ENCODE data around the gene PFKP.

The PFKP gene

DNA sequence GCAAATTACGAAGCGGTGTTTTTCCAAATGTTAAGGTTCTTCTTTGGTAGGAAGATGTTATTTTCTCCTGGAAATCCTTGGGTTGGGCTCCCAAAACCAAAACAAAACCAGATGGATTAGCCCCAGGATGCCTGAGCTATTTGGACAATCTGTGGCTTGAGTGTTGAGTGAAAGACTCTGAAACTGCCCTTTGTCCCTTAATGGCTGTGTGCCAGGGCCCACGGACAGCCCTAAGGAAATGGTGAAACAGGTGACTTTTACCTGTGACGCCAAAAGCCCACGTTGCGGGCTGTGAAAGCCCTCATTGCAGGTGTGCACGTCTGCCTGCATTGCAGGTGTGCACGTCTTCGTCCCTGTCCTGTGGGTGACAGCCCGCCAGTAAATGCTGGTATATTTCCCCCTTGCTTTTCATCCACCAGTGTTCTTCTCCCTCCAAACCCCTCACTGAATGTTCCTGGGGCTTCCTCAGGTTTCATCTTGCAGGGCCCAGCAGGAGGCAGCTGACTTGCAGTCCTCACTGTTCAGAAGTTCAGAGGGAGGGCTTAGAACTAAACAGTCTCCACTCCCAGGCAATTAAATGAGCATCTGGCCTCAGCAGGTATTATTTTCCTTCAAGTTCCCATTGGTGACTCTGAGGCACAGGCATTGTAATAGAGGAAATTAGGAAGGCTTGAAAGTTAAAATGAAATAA lies 10.7 kb downstream of the PFKP start:
- POLR2A ChIA-PET = no interaction called here
- no peaks in the 10 kb centered on the region for H3K9me3 ChIP-seq (ENCODE audit: control insufficient read depth, insufficient read depth, low read depth, low read length)
- H3K4me3 ChIP-seq (ENCODE audit: low read depth, low read length) = no peak overlapping the region
- H3K27ac ChIP-seq (ENCODE audit: extremely low read depth, low read depth, low read length) = no peak overlapping the region
- peaks cover 10 to 18% of the 10 kb centered on the region in 2 experiments for H3K36me3 ChIP-seq (ENCODE audit: control insufficient read depth in 2 of 2, insufficient read depth in 1 of 2, low read length in 2 of 2)
- CTCF ChIA-PET = interaction anchor here (1.7 kb wide), 1 partner anchor 35 kb away, joined by 6 read pairs; no protein-coding TSS in a partner anchor
- H3K4me1 ChIP-seq (ENCODE audit: control insufficient read depth, insufficient read depth, low read length) = peaks cover 10% of the 10 kb centered on the region
- TF ChIP-seq TRIM28 (IDR thresholded peaks at IDR 0.05; ENCODE audit: borderline replicate concordance, low read length) = peak; percentile 87; the same call in 1 of the 2 replicates
- 0 out of 2 replicates have a peak, but pooled peaks have one; percentile 44 for TF ChIP-seq SCRT1 (tag by site-specific recombination; IDR thresholded peaks at IDR 0.05; ENCODE audit: borderline replicate concordance)
- TF ChIP-seq ZBTB1 (tag by site-specific recombination; IDR thresholded peaks at IDR 0.05) = no peak
- TF ChIP-seq ZNF121 (tag by site-specific recombination; IDR thresholded peaks at IDR 0.05) = no peak
- TF ChIP-seq WT1 (tag by site-specific recombination; IDR thresholded peaks at IDR 0.05) = peak; percentile 82
- TF ChIP-seq, protein P1, sequence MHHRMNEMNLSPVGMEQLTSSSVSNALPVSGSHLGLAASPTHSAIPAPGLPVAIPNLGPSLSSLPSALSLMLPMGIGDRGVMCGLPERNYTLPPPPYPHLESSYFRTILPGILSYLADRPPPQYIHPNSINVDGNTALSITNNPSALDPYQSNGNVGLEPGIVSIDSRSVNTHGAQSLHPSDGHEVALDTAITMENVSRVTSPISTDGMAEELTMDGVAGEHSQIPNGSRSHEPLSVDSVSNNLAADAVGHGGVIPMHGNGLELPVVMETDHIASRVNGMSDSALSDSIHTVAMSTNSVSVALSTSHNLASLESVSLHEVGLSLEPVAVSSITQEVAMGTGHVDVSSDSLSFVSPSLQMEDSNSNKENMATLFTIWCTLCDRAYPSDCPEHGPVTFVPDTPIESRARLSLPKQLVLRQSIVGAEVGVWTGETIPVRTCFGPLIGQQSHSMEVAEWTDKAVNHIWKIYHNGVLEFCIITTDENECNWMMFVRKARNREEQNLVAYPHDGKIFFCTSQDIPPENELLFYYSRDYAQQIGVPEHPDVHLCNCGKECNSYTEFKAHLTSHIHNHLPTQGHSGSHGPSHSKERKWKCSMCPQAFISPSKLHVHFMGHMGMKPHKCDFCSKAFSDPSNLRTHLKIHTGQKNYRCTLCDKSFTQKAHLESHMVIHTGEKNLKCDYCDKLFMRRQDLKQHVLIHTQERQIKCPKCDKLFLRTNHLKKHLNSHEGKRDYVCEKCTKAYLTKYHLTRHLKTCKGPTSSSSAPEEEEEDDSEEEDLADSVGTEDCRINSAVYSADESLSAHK (tag by site-specific recombination; IDR thresholded peaks at IDR 0.05) = peak; percentile 57; the same call in 1 of the 2 replicates
- TF ChIP-seq ZNF670 (tag by site-specific recombination; IDR thresholded peaks at IDR 0.05; ENCODE audit: low read depth) = no peak
- TF ChIP-seq ZBTB17 (tag by site-specific recombination; IDR thresholded peaks at IDR 0.05) = no peak
- no peak for TF ChIP-seq PRDM1 (tag by site-specific recombination; IDR thresholded peaks at IDR 0.05)
- TF ChIP-seq ZNF558 (tag by site-specific recombination; IDR thresholded peaks at IDR 0.05) = no peak
- TF ChIP-seq ZNF658 (tag by site-specific recombination; IDR thresholded peaks at IDR 0.05) = no peak
- TF ChIP-seq KLF9 (tag by site-specific recombination; IDR thresholded peaks at IDR 0.05; ENCODE audit: low read depth) = no peak
- TF ChIP-seq ZNF157 (tag by site-specific recombination; IDR thresholded peaks at IDR 0.05) = no peak
- peak; percentile 17; the same call in 1 of the 2 replicates for TF ChIP-seq ZBTB8A (tag by site-specific recombination; IDR thresholded peaks at IDR 0.05)
- peak; percentile 38; the same call in 1 of the 2 replicates for TF ChIP-seq ZNF561 (tag by site-specific recombination; IDR thresholded peaks at IDR 0.05; ENCODE audit: borderline replicate concordance)
- TF ChIP-seq, protein P2, sequence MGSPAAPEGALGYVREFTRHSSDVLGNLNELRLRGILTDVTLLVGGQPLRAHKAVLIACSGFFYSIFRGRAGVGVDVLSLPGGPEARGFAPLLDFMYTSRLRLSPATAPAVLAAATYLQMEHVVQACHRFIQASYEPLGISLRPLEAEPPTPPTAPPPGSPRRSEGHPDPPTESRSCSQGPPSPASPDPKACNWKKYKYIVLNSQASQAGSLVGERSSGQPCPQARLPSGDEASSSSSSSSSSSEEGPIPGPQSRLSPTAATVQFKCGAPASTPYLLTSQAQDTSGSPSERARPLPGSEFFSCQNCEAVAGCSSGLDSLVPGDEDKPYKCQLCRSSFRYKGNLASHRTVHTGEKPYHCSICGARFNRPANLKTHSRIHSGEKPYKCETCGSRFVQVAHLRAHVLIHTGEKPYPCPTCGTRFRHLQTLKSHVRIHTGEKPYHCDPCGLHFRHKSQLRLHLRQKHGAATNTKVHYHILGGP (tag by site-specific recombination; IDR thresholded peaks at IDR 0.05) = no peak
- no peak for TF ChIP-seq ZNF624 (tag by site-specific recombination; IDR thresholded peaks at IDR 0.05)
- peak; percentile 61 for TF ChIP-seq ZNF341 (tag by site-specific recombination; IDR thresholded peaks at IDR 0.05; ENCODE audit: low read depth)
- TF ChIP-seq, protein P3, sequence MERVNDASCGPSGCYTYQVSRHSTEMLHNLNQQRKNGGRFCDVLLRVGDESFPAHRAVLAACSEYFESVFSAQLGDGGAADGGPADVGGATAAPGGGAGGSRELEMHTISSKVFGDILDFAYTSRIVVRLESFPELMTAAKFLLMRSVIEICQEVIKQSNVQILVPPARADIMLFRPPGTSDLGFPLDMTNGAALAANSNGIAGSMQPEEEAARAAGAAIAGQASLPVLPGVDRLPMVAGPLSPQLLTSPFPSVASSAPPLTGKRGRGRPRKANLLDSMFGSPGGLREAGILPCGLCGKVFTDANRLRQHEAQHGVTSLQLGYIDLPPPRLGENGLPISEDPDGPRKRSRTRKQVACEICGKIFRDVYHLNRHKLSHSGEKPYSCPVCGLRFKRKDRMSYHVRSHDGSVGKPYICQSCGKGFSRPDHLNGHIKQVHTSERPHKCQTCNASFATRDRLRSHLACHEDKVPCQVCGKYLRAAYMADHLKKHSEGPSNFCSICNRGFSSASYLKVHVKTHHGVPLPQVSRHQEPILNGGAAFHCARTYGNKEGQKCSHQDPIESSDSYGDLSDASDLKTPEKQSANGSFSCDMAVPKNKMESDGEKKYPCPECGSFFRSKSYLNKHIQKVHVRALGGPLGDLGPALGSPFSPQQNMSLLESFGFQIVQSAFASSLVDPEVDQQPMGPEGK (tag by site-specific recombination; IDR thresholded peaks at IDR 0.05) = peak; percentile 37; the same call in 1 of the 2 replicates
- no peak for TF ChIP-seq ZNF677 (tag by site-specific recombination; IDR thresholded peaks at IDR 0.05)
- TF ChIP-seq, protein P4, sequence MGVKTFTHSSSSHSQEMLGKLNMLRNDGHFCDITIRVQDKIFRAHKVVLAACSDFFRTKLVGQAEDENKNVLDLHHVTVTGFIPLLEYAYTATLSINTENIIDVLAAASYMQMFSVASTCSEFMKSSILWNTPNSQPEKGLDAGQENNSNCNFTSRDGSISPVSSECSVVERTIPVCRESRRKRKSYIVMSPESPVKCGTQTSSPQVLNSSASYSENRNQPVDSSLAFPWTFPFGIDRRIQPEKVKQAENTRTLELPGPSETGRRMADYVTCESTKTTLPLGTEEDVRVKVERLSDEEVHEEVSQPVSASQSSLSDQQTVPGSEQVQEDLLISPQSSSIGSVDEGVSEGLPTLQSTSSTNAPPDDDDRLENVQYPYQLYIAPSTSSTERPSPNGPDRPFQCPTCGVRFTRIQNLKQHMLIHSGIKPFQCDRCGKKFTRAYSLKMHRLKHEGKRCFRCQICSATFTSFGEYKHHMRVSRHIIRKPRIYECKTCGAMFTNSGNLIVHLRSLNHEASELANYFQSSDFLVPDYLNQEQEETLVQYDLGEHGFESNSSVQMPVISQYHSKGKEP (tag by site-specific recombination; IDR thresholded peaks at IDR 0.05) = peak; percentile 59; the same call in 1 of the 2 replicates
- TF ChIP-seq, protein P5, sequence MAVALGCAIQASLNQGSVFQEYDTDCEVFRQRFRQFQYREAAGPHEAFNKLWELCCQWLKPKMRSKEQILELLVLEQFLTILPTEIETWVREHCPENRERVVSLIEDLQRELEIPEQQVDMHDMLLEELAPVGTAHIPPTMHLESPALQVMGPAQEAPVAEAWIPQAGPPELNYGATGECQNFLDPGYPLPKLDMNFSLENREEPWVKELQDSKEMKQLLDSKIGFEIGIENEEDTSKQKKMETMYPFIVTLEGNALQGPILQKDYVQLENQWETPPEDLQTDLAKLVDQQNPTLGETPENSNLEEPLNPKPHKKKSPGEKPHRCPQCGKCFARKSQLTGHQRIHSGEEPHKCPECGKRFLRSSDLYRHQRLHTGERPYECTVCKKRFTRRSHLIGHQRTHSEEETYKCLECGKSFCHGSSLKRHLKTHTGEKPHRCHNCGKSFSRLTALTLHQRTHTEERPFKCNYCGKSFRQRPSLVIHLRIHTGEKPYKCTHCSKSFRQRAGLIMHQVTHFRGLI (tag by site-specific recombination; IDR thresholded peaks at IDR 0.05) = no peak
- no peak for TF ChIP-seq ZNF660 (tag by site-specific recombination; IDR thresholded peaks at IDR 0.05)
- no peak for TF ChIP-seq KLF7 (tag by site-specific recombination; IDR thresholded peaks at IDR 0.05; ENCODE audit: borderline replicate concordance)
- no peak for TF ChIP-seq ZBTB48 (tag by site-specific recombination; IDR thresholded peaks at IDR 0.05)
- no peak for TF ChIP-seq ZBTB20 (tag by site-specific recombination; IDR thresholded peaks at IDR 0.05)
- TF ChIP-seq, protein P6, sequence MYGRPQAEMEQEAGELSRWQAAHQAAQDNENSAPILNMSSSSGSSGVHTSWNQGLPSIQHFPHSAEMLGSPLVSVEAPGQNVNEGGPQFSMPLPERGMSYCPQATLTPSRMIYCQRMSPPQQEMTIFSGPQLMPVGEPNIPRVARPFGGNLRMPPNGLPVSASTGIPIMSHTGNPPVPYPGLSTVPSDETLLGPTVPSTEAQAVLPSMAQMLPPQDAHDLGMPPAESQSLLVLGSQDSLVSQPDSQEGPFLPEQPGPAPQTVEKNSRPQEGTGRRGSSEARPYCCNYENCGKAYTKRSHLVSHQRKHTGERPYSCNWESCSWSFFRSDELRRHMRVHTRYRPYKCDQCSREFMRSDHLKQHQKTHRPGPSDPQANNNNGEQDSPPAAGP (tag by site-specific recombination; IDR thresholded peaks at IDR 0.05) = 0 out of 2 replicates have a peak, but pooled peaks have one; percentile 21
- no peak for TF ChIP-seq ZXDB (tag by site-specific recombination; IDR thresholded peaks at IDR 0.05)
- peak; percentile 93 for TF ChIP-seq OSR2 (tag by site-specific recombination; IDR thresholded peaks at IDR 0.05)

Measured in HEK293 (cell line).